Osteoblast (primary cell): ENCODE data around the gene FBRSL1. TPM values are rescaled to one million over a fixed set of nuclear protein-coding genes. Genes with fewer than 3 reads are reported as not detected.

Source experiments
- DNase-seq: peaks from one replicate; pipeline ENCODE4 v3.0.0; 2011; ENCODE audit warnings: low spot score, mixed read lengths; ENCODE audit not compliant: insufficient read length; ENCODE audit errors: missing footprints
- H2AFZ ChIP-seq: 2 replicates; pipeline ENCODE4 v1.6.0; 2011; ENCODE audit warnings: mild to moderate bottlenecking, low read length
- H3K27ac ChIP-seq: 2 replicates; pipeline ENCODE4 v1.5.1; 2011; ENCODE audit warnings: mild to moderate bottlenecking, low read depth, low read length, moderate library complexity
- H3K27me3 ChIP-seq: 2 replicates; pipeline ENCODE4 v1.6.0; 2012; ENCODE audit warnings: mild to moderate bottlenecking, control low read depth, inconsistent platforms, low read length, moderate library complexity; ENCODE audit not compliant: insufficient read depth
- H3K36me3 ChIP-seq: 2 replicates; pipeline ENCODE4 v1.5.1; 2011; ENCODE audit warnings: mild to moderate bottlenecking, low read length, control low read depth, moderate library complexity; ENCODE audit not compliant: insufficient read depth
- H3K4me1 ChIP-seq: 2 replicates; pipeline ENCODE4 v1.5.1; 2011; ENCODE audit warnings: mild to moderate bottlenecking, low read length, control low read depth, moderate library complexity; ENCODE audit not compliant: insufficient read depth
- H3K4me2 ChIP-seq: 2 replicates; pipeline ENCODE4 v1.6.0; 2011; ENCODE audit warnings: mild to moderate bottlenecking, low read length; ENCODE audit not compliant: insufficient read depth
- H3K4me3 ChIP-seq: fragments of 200-600 bp; sonication (generic); 3 replicates; pipeline ENCODE4 v1.5.1; 2012; ENCODE audit warnings: mild to moderate bottlenecking, low read length, inconsistent platforms; ENCODE audit not compliant: insufficient read depth
- H3K79me2 ChIP-seq: 2 replicates; pipeline ENCODE4 v1.6.0; 2012; ENCODE audit warnings: mild to moderate bottlenecking, low read length, control low read depth, inconsistent platforms; ENCODE audit not compliant: insufficient read depth
- H3K9me3 ChIP-seq: 2 replicates; pipeline ENCODE4 v1.5.1; 2011; ENCODE audit warnings: low read depth, low read length, control low read depth
- H4K20me1 ChIP-seq: 2 replicates; pipeline ENCODE4 v1.6.0; 2012; ENCODE audit warnings: mild to moderate bottlenecking, low read length, control low read depth; ENCODE audit not compliant: insufficient read depth
- total RNA-seq: library from RNA; depleted of rRNA; stranded (reverse); fragments of >200 nt; gene quantifications from 2 replicates; pipeline ENCODE4 v1.2.3, GENCODE V29; 2012
- TF ChIP-seq, protein P1 (sequence below): IDR thresholded peaks from 2 replicates; pipeline ENCODE4 v1.5.1; 2011; ENCODE audit warnings: mild to moderate bottlenecking, low read depth, low read length, moderate library complexity; ENCODE audit errors: extremely low read depth

FBRSL1 gene
- total RNA-seq, 1 donor = 12.3 TPM

DNA sequence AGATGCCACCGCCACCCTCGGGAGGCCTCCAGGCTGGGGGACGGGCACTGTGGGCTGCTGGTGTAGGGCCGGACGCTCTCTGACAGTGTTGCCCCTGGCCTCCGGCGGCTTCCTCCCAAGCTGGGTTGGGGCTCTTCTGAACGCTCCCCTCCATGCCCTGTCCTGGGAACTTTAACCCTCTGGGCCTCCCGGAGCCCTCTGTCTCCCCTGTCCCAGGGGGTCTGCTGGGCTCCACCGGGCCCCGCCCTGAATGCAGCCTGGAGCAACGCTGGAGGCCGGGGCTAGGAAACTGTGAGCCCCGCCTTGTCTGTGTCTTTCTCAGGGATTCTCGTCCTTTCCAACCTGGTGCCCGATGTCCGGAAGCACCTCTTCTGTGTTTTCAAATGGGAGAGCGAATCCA is 45.7 kb upstream of the FBRSL1 start:
- H3K79me2 ChIP-seq = no peaks in the 10 kb centered on the region

DNA sequence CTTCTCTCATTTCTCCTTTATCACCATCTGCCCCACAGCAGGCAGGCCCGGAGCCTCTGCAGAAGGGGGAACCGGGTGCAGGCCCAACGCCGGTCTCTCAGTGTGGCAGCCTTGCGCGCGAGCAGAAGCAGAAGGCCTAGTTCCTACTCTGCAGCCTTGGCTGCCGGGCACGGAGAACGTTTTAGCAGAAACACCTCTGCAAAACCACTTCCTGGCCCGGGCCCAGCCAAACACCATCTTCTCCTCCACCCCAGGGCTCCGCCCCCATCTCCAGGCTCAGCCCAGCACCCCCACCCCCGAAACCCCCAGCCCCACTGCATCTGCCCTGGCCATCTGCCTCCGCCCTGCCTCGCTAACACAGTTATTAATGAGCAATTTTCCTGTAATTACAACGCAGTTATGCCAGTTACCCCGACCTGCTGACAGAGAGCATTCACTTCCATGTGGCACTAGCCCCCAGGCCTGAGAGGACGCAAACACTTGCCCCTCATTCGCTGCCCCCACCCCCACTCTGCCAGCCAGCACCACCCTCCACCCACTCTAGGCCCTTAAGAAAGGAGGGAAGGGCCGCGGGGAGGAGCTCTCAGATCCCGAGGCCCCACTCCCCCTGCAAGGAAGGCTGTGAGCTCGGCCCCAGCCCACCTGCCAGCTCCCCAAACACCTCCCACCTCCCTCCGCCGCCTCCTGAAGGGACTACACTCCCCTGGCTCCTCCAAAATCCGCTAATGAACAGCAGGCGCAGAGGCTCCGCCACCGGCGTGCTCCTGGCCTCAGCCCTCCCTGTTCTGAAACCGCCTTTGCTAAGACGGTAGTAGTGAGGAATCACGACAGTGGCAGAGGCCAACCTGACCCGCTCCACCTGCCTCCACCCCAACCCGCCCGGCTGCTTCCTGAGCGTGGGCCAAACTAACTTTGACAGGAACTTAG is 44.7 kb upstream of the FBRSL1 start:
- Histone ChIP-seq H3K79me2 (no peaks in the 10 kb centered on the region), H3K4me1 (no peaks in the 10 kb centered on the region), H3K4me2 (peak overlapping the region; percentile 53), H3K9me3 (no peaks in the 10 kb centered on the region), H3K27ac (no peak overlapping the region), H2AFZ (no peak overlapping the region), H3K36me3 (no peaks in the 10 kb centered on the region), H4K20me1 (no peaks in the 10 kb centered on the region), H3K4me3 (peak overlapping the region; percentile 57), H3K27me3 (peaks cover 9% of the 10 kb centered on the region)
- DNase-seq = no peak
- TF ChIP-seq, protein P1, sequence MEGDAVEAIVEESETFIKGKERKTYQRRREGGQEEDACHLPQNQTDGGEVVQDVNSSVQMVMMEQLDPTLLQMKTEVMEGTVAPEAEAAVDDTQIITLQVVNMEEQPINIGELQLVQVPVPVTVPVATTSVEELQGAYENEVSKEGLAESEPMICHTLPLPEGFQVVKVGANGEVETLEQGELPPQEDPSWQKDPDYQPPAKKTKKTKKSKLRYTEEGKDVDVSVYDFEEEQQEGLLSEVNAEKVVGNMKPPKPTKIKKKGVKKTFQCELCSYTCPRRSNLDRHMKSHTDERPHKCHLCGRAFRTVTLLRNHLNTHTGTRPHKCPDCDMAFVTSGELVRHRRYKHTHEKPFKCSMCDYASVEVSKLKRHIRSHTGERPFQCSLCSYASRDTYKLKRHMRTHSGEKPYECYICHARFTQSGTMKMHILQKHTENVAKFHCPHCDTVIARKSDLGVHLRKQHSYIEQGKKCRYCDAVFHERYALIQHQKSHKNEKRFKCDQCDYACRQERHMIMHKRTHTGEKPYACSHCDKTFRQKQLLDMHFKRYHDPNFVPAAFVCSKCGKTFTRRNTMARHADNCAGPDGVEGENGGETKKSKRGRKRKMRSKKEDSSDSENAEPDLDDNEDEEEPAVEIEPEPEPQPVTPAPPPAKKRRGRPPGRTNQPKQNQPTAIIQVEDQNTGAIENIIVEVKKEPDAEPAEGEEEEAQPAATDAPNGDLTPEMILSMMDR = no peak

More for the DNA sequence above, 45.7 kb upstream of the FBRSL1 start:
- Histone ChIP-seq H4K20me1 (no peaks in the 10 kb centered on the region), H3K27me3 (no peaks in the 10 kb centered on the region), H3K4me2 (no peak overlapping the region), H3K4me3 (no peak overlapping the region), H3K4me1 (no peaks in the 10 kb centered on the region), H3K27ac (no peak overlapping the region), H2AFZ (no peak overlapping the region), H3K9me3 (no peaks in the 10 kb centered on the region), H3K36me3 (no peaks in the 10 kb centered on the region)
- no peak for DNase-seq
- TF ChIP-seq, protein P1 = no peak

DNA sequence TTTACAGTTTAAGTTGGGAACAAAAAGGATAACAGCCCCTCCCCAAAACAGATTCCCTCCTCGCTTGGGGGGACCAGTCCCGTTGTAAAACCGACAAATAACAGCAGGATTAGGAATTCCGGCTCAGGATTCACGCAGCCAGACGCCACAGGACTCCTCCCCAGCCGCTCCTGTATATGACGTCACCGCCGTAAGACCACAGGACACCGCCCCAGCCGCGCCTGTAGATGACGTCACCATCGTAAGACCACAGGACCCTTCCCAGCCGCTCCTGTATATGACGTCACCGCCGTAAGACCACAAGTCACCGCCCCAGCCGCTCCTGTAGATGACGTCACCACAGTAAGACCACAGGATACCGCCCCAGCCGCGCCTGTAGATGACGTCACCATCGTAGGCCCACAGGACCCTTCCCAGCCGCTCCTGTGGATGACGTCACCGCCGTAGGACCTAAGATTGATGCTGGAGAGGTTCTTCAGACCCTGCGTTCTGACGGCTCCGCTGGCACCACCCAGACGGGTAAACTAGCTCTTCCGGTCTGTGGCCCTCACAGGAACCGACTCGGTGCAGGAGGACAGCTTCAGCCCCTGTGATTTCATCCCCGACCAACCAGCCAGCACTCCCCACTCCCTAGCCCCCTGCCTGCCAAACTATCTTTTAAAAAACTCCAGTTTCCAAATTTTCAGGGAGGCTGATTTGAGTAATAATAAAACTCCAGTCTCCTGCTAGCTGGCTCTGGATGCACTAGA is 43.9 kb upstream of the FBRSL1 start:
- Histone ChIP-seq H4K20me1 (no peaks in the 10 kb centered on the region), H3K4me3 (peak overlapping the region; percentile 57), H3K79me2 (no peaks in the 10 kb centered on the region), H3K4me2 (peak overlapping the region; percentile 53), H3K27me3 (peaks cover 17% of the 10 kb centered on the region), H3K27ac (no peak overlapping the region), H3K4me1 (no peaks in the 10 kb centered on the region), H3K9me3 (no peaks in the 10 kb centered on the region), H2AFZ (no peak overlapping the region), H3K36me3 (no peaks in the 10 kb centered on the region)
- DNase-seq = no peak
- TF ChIP-seq, protein P1 = no peak
